Measurements from ENCODE around the gene CERCAM. TPM values are rescaled to one million over a fixed set of nuclear protein-coding genes. Genes with fewer than 3 reads are reported as not detected.

The CERCAM gene, protein sequence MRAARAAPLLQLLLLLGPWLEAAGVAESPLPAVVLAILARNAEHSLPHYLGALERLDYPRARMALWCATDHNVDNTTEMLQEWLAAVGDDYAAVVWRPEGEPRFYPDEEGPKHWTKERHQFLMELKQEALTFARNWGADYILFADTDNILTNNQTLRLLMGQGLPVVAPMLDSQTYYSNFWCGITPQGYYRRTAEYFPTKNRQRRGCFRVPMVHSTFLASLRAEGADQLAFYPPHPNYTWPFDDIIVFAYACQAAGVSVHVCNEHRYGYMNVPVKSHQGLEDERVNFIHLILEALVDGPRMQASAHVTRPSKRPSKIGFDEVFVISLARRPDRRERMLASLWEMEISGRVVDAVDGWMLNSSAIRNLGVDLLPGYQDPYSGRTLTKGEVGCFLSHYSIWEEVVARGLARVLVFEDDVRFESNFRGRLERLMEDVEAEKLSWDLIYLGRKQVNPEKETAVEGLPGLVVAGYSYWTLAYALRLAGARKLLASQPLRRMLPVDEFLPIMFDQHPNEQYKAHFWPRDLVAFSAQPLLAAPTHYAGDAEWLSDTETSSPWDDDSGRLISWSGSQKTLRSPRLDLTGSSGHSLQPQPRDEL
- total RNA-seq: 25.5 TPM
- 19.7 TPM for polyA plus RNA-seq (ENCODE audit: insufficient read depth, low read depth, low replicate concordance)
- long read RNA-seq, donor 1, partial matches to known transcripts: 0 of 2 reads
- long read RNA-seq, donor 1, other reads (novel, unspliced or antisense): 0 of 2 reads
- long read RNA-seq, donor 2, transcript CERCAM-201 (13 exons, 2,685 nt): major isoform, 8 of 13 reads
- long read RNA-seq, donor 2, partial matches to known transcripts: 5 of 13 reads
- long read RNA-seq, donor 2, other reads (novel, unspliced or antisense): 0 of 13 reads
- long read RNA-seq, donor 3, transcript CERCAM-201 (13 exons, 2,685 nt): major isoform, 5 of 5 reads
- long read RNA-seq, donor 3, partial matches to known transcripts: 0 of 5 reads
- long read RNA-seq, donor 3, other reads (novel, unspliced or antisense): 0 of 5 reads
- long read RNA-seq, donor 4, partial matches to known transcripts: 0 of 3 reads
- long read RNA-seq, donor 4, other reads (novel, unspliced or antisense): 0 of 3 reads
- long read RNA-seq, donor 5: 0 reads
- long read RNA-seq, donor 6: 0 reads
- long read RNA-seq, donor 7, transcript CERCAM-201 (13 exons, 2,685 nt): major isoform, 19 of 35 reads
- long read RNA-seq, donor 7, partial matches to known transcripts: 10 of 35 reads
- long read RNA-seq, donor 7, other reads (novel, unspliced or antisense): 5 of 35 reads
- long read RNA-seq, donor 8, partial matches to known transcripts: 19 of 23 reads
- long read RNA-seq, donor 8, other reads (novel, unspliced or antisense): 0 of 23 reads
- long read RNA-seq, donor 9, transcript CERCAM-201 (13 exons, 2,685 nt): major isoform, 6 of 6 reads
- long read RNA-seq, donor 9, partial matches to known transcripts: 0 of 6 reads
- long read RNA-seq, donor 9, other reads (novel, unspliced or antisense): 0 of 6 reads
- long read RNA-seq, donor 10, partial matches to known transcripts: 5 of 10 reads
- long read RNA-seq, donor 10, other reads (novel, unspliced or antisense): 0 of 10 reads

- Histone ChIP-seq H3K4me3 (ENCODE audit: low read length in 3 of 3) (peak within 1 kb of the TSS; percentile 42 to 70 (median 46)), H3K9me3 (ENCODE audit: control insufficient read depth in 2 of 3, insufficient read depth in 1 of 3, low read length in 3 of 3) (no peaks in the 10 kb centered on the region), H3K36me3 (ENCODE audit: control insufficient read depth in 2 of 3, insufficient read depth in 3 of 3, low read length in 3 of 3) (no peaks in the 10 kb centered on the region), H3K9ac (ENCODE audit: low read length in 3 of 3) (peak within 1 kb of the TSS in 2 of 3 donors; percentile 22 to 46), H3K4me1 (ENCODE audit: control insufficient read depth in 2 of 3, insufficient read depth in 2 of 3, low read depth in 1 of 3, low read length in 3 of 3) (peaks cover 0 to 12% (median 0%) of the 10 kb centered on the region in 3 donors), H3K27ac (ENCODE audit: low read depth in 2 of 2, low read length in 2 of 2) (peak within 1 kb of the TSS in 1 of 2 donors; percentile 51), H3K27me3 (ENCODE audit: control insufficient read depth, insufficient read depth, low read length) (peaks cover 2% of the 10 kb centered on the region)
- DNase-seq (peak; percentile 60 to 88 (median 81)), FAIRE-seq (no peak)
- TF ChIP-seq, protein P1, sequence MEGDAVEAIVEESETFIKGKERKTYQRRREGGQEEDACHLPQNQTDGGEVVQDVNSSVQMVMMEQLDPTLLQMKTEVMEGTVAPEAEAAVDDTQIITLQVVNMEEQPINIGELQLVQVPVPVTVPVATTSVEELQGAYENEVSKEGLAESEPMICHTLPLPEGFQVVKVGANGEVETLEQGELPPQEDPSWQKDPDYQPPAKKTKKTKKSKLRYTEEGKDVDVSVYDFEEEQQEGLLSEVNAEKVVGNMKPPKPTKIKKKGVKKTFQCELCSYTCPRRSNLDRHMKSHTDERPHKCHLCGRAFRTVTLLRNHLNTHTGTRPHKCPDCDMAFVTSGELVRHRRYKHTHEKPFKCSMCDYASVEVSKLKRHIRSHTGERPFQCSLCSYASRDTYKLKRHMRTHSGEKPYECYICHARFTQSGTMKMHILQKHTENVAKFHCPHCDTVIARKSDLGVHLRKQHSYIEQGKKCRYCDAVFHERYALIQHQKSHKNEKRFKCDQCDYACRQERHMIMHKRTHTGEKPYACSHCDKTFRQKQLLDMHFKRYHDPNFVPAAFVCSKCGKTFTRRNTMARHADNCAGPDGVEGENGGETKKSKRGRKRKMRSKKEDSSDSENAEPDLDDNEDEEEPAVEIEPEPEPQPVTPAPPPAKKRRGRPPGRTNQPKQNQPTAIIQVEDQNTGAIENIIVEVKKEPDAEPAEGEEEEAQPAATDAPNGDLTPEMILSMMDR (IDR thresholded peaks at IDR 0.05; ENCODE audit: borderline replicate concordance, extremely low read depth, insufficient read depth): no peak
- intact Hi-C loops (cut with DNase I): no loop called here
Observed at GRCh38 chr9:128420651-128421481, at the start of gene CERCAM. Gene CERCAM (plus strand): TSS chr9:128420857. CDS start chr9:128420878, 21 bp downstream.

- H3K9me3 ChIP-seq (ENCODE audit: control insufficient read depth in 2 of 3, insufficient read depth in 1 of 3, low read length in 3 of 3): no peaks in the 10 kb centered on the region
- peaks cover 0 to 12% (median 9%) of the 10 kb centered on the region in 3 donors for H3K4me1 ChIP-seq (ENCODE audit: control insufficient read depth in 2 of 3, insufficient read depth in 2 of 3, low read depth in 1 of 3, low read length in 3 of 3)
- no peak for DNase-seq
- H3K4me3 ChIP-seq (ENCODE audit: low read length in 3 of 3): peak overlapping the region; percentile 97 to 100 (median 99)
- TF ChIP-seq, protein P1 (IDR thresholded peaks at IDR 0.05; ENCODE audit: borderline replicate concordance, extremely low read depth, insufficient read depth): no peak
- intact Hi-C loops (cut with DNase I): no loop called here
- FAIRE-seq: no peak
- peak overlapping the region; percentile 47 to 87 for H3K27ac ChIP-seq (ENCODE audit: low read depth in 2 of 2, low read length in 2 of 2)
- H3K27me3 ChIP-seq (ENCODE audit: control insufficient read depth, insufficient read depth, low read length): no peaks in the 10 kb centered on the region
- H3K36me3 ChIP-seq (ENCODE audit: control insufficient read depth in 2 of 3, insufficient read depth in 3 of 3, low read length in 3 of 3): no peaks in the 10 kb centered on the region
- peak overlapping the region; percentile 89 to 98 (median 92) for H3K9ac ChIP-seq (ENCODE audit: low read length in 3 of 3)
Observed at GRCh38 chr9:128371630-128372117, 49.0 kb upstream of the CERCAM start.

All from kidney (tissue), 22 donors.